H1 (cell line): Measurements from ENCODE around the gene PIGC. TPM values are rescaled to one million over a fixed set of nuclear protein-coding genes. Genes with fewer than 3 reads are reported as not detected.

Experiments
- ASH2L ChIP-seq: fragments of 200-600, 300-600 bp; sonication (generic); IDR thresholded peaks from one replicate; pipeline ENCODE4 v1.7.1; 2017; ENCODE audit warnings: low read length
- CHD7 ChIP-seq: fragments of 300-600 bp; sonication (generic); IDR thresholded peaks from 2 replicates; pipeline ENCODE4 v1.7.1; 2012; ENCODE audit warnings: low read length, moderate library complexity, mild to moderate bottlenecking, inconsistent platforms; ENCODE audit not compliant: insufficient replicate concordance
- FOSL1 ChIP-seq: IDR thresholded peaks from 2 replicates; pipeline ENCODE4 v1.6.1; 2011; ENCODE audit warnings: mild to moderate bottlenecking, low read depth, low read length, moderate library complexity; ENCODE audit not compliant: insufficient read depth
- HDAC6 ChIP-seq: IDR thresholded peaks from one replicate; pipeline ENCODE4 v1.7.1; 2012; ENCODE audit warnings: low read depth, mild to moderate bottlenecking, inconsistent platforms, low read length, moderate library complexity
- KDM1A ChIP-seq: fragments of 200-600, 300-600 bp; sonication (generic); IDR thresholded peaks from 2 replicates; pipeline ENCODE4 v1.7.1; 2016; ENCODE audit warnings: mild to moderate bottlenecking, low read length, borderline replicate concordance
- RXRA ChIP-seq: IDR thresholded peaks from 2 replicates; pipeline ENCODE4 v1.6.1; 2011; ENCODE audit warnings: low read depth, mild to moderate bottlenecking, low read length, moderate library complexity; ENCODE audit not compliant: insufficient read depth
- TEAD4 ChIP-seq: IDR thresholded peaks from 2 replicates; pipeline ENCODE4 v1.6.1; 2012; ENCODE audit warnings: low read depth, low read length, inconsistent platforms, mixed read lengths
- polyA plus RNA-seq, 7 experiments: library from polyadenylated mRNA; depleted of rRNA in 3 of 7; stranded (reverse) in 5 of 7; unstranded in 2 of 7; fragments of >200 nt in 5 of 7; fragments of 200-250 nt in 2 of 7; gene quantifications; 1 replicate in 5 of 7; 2 replicates in 1 of 7; 4 replicates in 1 of 7; pipeline versions ENCODE4 v1.2.1 to v1.2.3, GENCODE V29; 2011 to 2013; ENCODE audit warnings: missing spikeins in 2 of 7, mixed read lengths in 2 of 7
- total RNA-seq: library from RNA; stranded (reverse); fragmentation: NEBNext Ultra II Directional; extraction: Animal tissue kit (Norgen Biotek cat#: 25700); gene quantifications from 2 replicates; pipeline ENCODE4 v1.2.1, GENCODE V29; 2021

PIGC gene
- total and polyA plus RNA-seq, 2 of the 8 experiments (the other 6 are each of a cell fraction or from before 2014, with no cell fraction given), result 21.0 to 39.3 TPM

GRCh38 chr1:172391976-172392375, 51.9 kb downstream of the PIGC start (continued):
- no peak for TF ChIP-seq HDAC6
- no peak for TF ChIP-seq TEAD4
- no peak for TF ChIP-seq KDM1A
- TF ChIP-seq RXRA, result no peak
- no peak for TF ChIP-seq FOSL1
- no peak for TF ChIP-seq ASH2L
- no peak for TF ChIP-seq CHD7
